ENCODE data around the gene PTCSC3.

DNA sequence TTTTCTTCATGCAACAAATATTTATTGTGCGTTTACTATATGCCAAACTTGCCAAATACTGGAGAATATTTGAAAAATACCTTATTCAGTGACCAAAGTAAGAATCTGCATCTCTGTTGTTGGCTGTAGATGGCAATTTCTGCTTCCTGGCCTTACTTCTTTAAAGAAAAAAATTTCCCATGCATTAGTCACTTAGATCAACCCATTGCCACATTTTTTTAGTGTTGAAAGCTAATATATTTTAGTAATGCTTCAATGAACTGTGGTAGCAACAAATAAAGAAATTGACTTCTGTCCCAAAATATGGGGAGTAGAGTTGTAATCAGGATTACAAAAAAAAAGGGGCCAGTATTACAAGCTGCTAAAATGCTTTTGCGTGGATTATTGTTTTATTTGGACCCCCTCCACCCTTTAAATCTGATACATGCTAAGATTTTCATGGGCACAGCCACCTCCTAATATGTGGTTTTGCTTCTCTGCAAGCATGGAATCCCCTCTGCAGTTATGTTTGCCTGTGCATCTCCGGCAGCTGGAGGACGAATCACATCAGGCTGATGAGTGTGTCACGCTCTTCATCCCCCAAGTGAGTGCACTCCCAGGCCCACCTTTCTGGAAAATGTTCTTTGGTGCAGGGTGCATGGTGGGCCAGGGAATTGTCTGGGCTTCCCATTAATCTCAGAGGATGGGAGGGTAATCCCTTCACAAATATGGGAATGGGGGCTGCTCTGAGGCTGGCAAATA lies 38.1 kb upstream of the PTCSC3 start:
- TF ChIP-seq ZNF8 (CRISPR knock-in tag; IDR thresholded peaks at IDR 0.05) (no peak), BACH2 (CRISPR knock-in tag; IDR thresholded peaks at IDR 0.05; ENCODE audit: borderline replicate concordance) (no peak), ARNTL (CRISPR knock-in tag; IDR thresholded peaks at IDR 0.05; ENCODE audit: borderline replicate concordance, low read depth) (no peak), ISL1 (CRISPR knock-in tag; IDR thresholded peaks at IDR 0.05) (no peak), CSDC2 (CRISPR knock-in tag; IDR thresholded peaks at IDR 0.05) (no peak)
- TF ChIP-seq, protein P1, sequence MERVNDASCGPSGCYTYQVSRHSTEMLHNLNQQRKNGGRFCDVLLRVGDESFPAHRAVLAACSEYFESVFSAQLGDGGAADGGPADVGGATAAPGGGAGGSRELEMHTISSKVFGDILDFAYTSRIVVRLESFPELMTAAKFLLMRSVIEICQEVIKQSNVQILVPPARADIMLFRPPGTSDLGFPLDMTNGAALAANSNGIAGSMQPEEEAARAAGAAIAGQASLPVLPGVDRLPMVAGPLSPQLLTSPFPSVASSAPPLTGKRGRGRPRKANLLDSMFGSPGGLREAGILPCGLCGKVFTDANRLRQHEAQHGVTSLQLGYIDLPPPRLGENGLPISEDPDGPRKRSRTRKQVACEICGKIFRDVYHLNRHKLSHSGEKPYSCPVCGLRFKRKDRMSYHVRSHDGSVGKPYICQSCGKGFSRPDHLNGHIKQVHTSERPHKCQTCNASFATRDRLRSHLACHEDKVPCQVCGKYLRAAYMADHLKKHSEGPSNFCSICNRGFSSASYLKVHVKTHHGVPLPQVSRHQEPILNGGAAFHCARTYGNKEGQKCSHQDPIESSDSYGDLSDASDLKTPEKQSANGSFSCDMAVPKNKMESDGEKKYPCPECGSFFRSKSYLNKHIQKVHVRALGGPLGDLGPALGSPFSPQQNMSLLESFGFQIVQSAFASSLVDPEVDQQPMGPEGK (CRISPR knock-in tag; IDR thresholded peaks at IDR 0.05; ENCODE audit: borderline replicate concordance), result no peak
- TF ChIP-seq, protein P2, sequence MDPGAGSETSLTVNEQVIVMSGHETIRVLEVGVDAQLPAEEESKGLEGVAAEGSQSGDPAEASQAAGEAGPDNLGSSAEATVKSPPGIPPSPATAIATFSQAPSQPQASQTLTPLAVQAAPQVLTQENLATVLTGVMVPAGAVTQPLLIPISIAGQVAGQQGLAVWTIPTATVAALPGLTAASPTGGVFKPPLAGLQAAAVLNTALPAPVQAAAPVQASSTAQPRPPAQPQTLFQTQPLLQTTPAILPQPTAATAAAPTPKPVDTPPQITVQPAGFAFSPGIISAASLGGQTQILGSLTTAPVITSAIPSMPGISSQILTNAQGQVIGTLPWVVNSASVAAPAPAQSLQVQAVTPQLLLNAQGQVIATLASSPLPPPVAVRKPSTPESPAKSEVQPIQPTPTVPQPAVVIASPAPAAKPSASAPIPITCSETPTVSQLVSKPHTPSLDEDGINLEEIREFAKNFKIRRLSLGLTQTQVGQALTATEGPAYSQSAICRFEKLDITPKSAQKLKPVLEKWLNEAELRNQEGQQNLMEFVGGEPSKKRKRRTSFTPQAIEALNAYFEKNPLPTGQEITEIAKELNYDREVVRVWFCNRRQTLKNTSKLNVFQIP (CRISPR knock-in tag; IDR thresholded peaks at IDR 0.05; ENCODE audit: borderline replicate concordance, low read depth), result no peak
- TF ChIP-seq, protein P3, sequence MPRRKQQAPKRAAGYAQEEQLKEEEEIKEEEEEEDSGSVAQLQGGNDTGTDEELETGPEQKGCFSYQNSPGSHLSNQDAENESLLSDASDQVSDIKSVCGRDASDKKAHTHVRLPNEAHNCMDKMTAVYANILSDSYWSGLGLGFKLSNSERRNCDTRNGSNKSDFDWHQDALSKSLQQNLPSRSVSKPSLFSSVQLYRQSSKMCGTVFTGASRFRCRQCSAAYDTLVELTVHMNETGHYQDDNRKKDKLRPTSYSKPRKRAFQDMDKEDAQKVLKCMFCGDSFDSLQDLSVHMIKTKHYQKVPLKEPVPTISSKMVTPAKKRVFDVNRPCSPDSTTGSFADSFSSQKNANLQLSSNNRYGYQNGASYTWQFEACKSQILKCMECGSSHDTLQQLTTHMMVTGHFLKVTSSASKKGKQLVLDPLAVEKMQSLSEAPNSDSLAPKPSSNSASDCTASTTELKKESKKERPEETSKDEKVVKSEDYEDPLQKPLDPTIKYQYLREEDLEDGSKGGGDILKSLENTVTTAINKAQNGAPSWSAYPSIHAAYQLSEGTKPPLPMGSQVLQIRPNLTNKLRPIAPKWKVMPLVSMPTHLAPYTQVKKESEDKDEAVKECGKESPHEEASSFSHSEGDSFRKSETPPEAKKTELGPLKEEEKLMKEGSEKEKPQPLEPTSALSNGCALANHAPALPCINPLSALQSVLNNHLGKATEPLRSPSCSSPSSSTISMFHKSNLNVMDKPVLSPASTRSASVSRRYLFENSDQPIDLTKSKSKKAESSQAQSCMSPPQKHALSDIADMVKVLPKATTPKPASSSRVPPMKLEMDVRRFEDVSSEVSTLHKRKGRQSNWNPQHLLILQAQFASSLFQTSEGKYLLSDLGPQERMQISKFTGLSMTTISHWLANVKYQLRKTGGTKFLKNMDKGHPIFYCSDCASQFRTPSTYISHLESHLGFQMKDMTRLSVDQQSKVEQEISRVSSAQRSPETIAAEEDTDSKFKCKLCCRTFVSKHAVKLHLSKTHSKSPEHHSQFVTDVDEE (CRISPR knock-in tag; IDR thresholded peaks at IDR 0.05), result no peak
